GM12874 (cell line): ENCODE data around the gene INSL3.

ENCODE experiments used
- CTCF ChIP-seq: IDR thresholded peaks from 2 replicates; pipeline ENCODE4 v1.5.1; 2011; ENCODE audit warnings: low read depth, mild to moderate bottlenecking, control low read depth, low read length, moderate library complexity; ENCODE audit not compliant: insufficient read depth

The INSL3 gene

GRCh38 chr19:17834350-17835181 is 13.2 kb upstream of the INSL3 start:
- 0 out of 2 replicates have a peak, but pooled peaks have one; percentile 8 for TF ChIP-seq CTCF

GRCh38 chr19:17832443-17833208 is 11.3 kb upstream of the INSL3 start:
- no peak for TF ChIP-seq CTCF

GRCh38 chr19:17831419-17831888 is 10.1 kb upstream of the INSL3 start:
- TF ChIP-seq CTCF, result no peak

- TF ChIP-seq CTCF, result no peak
Measured at GRCh38 chr19:17830567-17831418, 9.5 kb upstream of the INSL3 start.

GRCh38 chr19:17829855-17830566 is 8.7 kb upstream of the INSL3 start:
- no peak for TF ChIP-seq CTCF

- no peak for TF ChIP-seq CTCF
Measured at GRCh38 chr19:17826508-17827056, 5.3 kb upstream of the INSL3 start.
